ENCODE results near the gene SH3RF1.

The SH3RF1 gene

DNA sequence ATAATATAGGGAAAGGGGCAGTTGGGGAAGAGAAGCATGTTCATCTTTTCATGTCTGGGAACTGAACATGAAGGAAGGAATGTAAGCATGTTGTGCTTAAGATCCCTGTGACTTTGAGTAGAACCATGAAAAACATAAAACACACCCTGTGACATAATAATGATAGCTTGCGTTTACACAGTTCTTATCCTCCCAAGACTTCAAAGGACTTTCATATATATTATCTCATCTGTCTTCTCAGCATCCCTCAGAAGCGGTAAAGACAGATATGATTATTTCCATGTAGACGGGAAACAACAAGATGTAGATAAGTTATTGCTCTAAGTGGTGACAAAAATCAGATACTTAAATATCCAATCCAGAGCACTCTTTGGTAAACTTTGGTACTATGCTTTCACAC is 3.3 kb upstream of the SH3RF1 start:
- no peak for DNase-seq

- no peak for DNase-seq
Observed at GRCh38 chr4:169272265-169272886, 1.6 kb upstream of the SH3RF1 start.

DNA sequence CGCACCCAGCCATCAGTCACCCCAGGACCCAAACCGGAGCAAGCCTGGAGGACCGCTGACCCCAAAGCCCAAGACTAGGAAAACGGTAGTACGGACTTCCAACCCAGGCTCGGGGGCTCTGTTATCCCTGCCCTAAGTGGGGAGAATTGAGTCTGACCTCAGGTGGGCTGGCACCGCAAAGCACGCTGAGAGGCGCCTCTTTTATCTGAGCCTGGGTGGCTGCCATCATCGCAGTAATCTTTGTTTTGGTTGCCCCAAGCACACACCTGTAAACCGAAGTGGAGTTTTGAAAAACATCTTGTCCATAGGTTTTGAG is 894 bp upstream of the SH3RF1 start:
- no peak for DNase-seq

DNA sequence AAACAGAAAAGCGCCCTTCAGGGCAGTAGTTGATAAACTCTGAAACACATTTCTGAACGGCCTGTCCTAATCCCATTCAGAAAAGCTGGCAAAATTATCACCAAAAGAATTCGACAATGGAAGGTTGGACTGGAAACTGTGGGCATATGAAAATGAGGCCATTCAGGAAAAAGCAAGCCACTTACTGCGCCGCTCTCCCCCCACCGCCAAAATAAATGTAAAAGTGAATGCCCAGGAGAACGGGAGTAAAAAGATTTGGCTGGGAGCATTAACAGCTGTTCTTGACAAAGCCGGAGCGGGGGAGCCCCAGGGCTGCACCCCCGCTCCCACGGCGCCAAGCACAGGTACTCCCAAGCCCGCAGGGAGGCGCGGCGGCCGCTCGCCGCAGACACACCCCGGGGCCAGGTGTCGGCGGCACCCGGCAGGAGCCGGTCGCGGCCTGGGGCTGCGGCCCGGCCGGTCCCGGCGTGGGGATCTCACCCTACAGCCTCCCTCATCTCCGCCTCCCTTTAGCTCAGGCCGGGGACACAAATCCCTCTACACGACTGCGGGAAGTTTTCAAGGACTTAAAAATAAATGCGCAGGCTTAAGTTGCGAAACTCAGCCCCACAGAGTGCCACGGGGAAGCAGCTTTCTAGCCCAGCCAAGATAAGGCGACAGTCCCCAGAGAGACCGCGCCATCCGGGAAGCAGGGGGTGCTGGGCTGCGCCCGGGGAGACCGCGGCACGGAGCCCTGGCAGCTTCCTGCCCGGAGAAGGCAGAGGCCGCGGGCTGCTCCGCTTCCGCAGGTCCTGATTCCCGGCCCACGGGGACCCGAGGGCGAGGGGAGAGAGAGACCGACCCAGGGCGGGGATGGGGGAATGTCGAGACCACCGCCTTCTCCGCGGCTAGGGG is 593 bp downstream of the SH3RF1 start:
- no peak for DNase-seq

- DNase-seq, result no peak
Observed at GRCh38 chr4:169268951-169269760, 1.6 kb downstream of the SH3RF1 start.

GRCh38 chr4:169267070-169267469 is 3.7 kb downstream of the SH3RF1 start:
- no peak for DNase-seq

GRCh38 chr4:169266661-169267060 is 4.1 kb downstream of the SH3RF1 start:
- no peak for DNase-seq

DNA sequence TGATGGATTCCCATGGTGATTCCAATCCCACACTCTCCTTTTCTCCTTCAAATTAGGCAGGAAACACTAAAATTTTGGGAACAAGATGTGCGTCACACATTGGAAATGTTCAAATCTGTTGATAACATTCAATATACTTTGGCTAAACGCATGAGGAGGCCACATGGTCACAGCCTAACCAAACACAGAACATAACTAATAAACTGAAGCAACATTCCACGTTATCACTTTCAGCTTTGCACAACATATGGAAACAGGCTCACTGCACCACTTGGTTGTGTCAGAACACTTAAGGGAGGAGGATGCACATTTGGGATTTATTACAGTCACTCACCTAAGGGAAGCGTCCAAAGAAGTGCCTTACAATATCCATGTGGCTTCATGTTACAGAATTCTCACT is 4.7 kb downstream of the SH3RF1 start:
- DNase-seq, result no peak

GRCh38 chr4:169263791-169264392 is 6.9 kb downstream of the SH3RF1 start:
- DNase-seq, result no peak

DNA sequence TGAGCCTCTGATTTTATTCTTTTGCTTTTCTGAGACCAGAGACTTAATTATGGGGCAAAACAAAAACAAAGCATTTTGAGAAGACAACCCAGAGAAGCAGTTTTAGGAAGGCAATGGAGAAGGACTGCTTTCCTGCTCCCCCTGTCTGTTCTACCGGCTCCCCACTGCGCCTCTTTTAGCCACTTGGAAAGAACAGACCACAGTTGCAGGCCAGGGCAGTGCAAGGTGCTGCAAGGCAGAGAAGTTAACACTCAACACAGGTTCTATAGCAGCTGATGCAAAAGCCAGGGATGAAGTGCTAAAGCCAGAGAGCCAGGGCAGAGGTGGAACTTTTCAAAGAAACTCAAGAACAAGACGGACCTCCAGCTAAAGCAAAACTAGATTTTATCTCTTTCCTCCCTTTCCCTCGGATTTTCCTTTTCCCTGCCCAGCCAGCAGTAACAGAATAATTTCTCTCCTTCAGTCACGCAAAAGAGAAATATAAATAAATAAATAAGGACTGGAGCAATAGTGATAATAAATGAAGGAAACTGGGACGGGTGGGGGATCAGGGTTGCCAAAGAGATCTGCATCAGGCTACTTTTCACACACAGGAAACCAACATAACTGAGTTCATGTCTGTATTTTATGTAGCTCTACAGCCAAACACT is 10.4 kb downstream of the SH3RF1 start:
- DNase-seq, result no peak

DNA sequence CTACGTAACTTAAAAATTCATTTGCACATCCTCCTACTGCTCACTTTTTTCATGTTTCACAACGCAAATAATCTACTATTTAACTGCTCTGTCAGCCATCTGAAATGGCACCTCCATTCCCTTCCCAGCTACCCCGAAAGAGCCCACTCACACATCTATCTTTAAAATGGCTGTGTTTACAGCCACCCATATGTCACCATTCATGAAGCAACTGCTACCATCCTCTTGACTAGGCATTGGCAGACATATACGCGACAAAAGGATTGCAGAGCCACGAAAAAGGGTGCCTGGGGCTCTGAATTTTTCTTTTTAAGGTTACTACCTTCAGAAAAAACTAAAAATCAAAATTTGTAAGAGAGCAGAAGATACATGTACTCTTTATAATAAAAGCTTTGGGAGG is 11.5 kb downstream of the SH3RF1 start:
- DNase-seq, result no peak

DNA sequence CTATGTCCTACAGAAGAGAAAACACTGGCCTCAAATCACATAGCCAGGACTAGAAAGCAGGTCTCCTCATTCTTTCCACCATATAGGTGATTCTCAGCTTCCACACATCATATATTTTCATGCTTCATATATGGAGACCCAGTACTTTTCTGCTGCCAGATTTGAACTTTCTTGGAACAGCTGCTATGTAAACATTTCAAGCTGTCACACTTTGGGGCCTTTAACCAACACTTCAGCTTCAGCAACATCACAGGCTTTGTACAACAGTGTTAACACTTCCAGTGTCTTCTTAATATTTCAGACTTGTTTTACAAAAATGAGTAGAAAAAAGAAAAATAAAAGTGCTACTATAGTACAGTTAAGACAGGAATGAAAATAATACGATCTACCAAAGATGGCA is 12.6 kb downstream of the SH3RF1 start:
- DNase-seq, result no peak

DNA sequence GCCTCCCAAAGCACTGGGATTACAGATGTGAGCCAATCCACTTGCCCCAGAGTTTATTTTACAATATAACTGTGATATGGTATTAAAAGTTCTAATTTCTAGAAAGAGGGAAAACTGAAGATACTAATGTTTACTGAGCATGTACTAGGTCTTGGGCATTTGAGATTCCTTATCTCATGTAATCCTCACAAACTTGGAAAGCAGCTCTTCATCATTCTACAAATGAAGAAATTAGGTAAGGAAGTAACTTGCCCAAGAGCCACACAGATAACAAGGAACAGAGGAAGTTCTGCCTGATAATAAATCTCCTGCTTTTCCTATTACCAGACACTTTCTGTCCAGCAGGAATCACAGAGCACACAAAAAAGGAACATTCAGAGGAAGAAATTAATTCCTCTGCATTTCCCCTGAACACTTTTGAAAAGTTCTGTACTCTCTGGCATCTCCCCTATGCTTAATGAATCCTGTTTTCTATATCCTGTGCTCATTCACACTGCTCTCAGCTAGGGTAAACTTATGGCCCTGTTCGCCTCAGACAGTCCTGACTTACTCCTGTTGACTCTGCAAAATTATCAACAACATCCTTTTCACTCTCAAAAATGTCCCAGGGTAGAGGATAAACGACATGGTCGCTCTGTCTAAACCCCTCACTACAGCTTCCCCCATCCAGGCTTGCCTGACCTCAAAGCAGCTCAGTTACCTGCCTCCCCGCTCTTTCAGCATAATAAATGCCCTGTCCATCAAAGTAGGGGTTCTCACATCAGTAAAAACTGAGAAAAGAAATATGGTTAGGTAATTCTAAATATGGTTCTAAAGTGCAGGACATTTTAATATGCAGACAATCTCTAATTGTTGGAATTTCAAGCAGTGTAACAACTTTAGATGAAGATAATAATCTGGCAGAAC is 13.6 kb downstream of the SH3RF1 start:
- DNase-seq, result no peak

DNA sequence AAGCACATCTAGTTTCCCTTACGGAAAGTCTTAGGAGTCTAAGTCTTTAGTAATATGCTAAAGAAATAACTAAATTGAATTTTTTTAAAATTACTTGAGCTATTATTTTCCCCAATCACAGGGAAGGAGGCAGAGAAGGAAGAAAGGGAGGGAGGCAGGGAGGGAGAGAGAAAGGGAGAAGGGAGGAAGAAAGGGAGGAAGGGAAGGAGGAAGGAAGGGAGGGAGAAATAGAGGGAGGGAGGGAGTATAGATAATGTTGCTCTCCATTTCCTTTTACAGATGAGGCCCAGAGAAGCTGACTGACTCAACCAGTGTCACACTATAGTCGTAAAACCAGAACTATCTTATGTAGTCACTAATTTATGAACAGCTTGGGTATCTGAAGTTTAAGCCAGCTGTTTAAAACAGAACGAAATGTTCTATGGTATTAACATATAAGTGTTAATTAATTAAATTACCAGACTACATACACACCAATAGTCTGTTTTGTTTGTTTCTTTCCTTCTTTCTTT is 14.6 kb downstream of the SH3RF1 start:
- DNase-seq, result no peak

- DNase-seq, result no peak
Observed at GRCh38 chr4:169254546-169254983, 16.2 kb downstream of the SH3RF1 start.

GRCh38 chr4:169253904-169254303 is 16.9 kb downstream of the SH3RF1 start:
- DNase-seq, result no peak

- no peak for DNase-seq
Observed at GRCh38 chr4:169253113-169253671, 17.6 kb downstream of the SH3RF1 start.

DNA sequence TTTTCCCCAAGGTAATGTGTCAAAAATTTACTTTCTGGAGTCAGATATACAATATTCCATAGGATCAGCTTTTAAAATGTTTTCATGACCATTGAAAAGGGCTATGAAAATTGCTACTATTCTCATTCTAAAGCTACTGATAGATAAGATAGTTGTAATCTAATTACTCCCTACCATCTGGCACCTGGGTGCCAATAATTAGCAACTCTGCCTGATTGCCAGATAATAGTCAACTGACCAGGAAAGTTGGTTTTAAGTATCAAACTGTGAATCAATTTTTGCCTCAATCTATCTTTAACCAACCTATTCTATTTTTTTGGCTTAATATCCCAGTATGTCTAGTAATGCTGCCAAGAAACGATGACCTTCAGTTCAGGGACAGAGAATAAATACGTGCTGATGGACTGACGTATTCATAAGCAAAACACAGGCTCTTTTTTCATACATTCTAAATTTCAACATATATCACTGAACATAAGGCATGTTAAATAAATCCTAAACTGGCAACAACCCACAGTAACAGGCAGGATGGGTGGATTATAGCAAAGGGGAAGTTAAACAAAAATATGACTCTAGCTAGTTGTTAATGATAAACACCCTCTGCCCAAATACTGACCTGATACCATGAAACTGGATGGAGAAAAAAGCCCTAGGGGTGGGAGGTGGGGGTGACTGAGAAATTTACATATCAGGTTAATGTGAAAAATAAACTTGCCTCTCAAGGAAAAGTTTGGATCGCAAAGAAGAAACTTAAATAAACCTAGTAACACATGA is 18.2 kb downstream of the SH3RF1 start:
- DNase-seq, result no peak

DNA sequence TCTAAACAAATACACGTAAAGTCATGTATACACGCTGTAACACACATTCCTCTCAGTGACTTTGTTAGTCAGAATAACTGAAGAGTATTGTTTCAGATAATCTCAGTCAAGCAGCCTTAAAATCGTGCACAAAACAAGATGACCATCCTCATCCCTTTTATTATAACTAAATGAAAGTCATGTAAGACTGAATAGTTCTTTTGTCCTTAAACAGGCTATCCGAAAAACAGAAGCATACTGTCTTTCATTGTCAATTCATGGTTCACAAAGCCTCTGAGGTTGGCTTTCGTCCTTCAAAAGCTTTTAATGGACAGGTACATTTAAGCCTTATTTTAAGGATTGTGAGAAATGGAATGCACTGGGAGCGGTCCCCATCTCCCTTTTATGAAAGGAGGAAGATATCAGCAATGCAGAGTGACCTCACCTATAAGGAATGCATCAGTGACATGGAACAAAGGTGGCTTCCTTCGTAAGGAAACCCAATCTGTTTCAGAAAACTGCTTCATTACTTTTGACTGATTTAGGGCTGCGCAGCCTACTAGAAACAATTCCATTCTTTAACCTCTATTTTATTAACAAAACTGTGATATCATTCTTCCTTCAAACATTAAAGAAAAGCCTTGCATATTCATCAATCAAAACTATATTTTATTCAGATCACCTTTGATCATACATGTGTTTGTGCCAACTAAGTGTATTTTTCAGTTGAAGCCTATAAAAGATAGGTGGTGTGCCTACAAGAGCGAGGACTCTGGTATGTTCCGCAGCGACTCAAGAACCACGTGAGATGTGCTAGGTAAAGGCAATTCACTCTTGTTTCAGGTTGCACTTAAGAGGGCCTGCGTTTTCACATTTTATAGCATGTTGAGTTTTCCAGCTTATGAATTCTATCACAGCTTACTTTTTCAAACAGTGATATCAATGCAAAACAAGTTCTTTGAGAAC is 19.2 kb downstream of the SH3RF1 start:
- DNase-seq, result no peak

Data from activated CD4-positive, alpha-beta T cell treated with anti-CD3 and anti-CD28 coated beads for 1 hour (primary cell).